NCI-H2107 treated with DMSO at 0.1 percent for 48 hours (cell line): ENCODE data around the gene OR52B2.
"Not testable (repeated sequence)": the region's sequence is repeated elsewhere in the genome, so short reads cannot be mapped to it uniquely, and the experiment has no call there.

Source experiments
- DNase-seq: peaks from one replicate; lab custom pipeline; 2025; ENCODE audit not compliant: unreplicated experiment; lab: John Stamatoyannopoulos, UW

The OR52B2 gene

DNA sequence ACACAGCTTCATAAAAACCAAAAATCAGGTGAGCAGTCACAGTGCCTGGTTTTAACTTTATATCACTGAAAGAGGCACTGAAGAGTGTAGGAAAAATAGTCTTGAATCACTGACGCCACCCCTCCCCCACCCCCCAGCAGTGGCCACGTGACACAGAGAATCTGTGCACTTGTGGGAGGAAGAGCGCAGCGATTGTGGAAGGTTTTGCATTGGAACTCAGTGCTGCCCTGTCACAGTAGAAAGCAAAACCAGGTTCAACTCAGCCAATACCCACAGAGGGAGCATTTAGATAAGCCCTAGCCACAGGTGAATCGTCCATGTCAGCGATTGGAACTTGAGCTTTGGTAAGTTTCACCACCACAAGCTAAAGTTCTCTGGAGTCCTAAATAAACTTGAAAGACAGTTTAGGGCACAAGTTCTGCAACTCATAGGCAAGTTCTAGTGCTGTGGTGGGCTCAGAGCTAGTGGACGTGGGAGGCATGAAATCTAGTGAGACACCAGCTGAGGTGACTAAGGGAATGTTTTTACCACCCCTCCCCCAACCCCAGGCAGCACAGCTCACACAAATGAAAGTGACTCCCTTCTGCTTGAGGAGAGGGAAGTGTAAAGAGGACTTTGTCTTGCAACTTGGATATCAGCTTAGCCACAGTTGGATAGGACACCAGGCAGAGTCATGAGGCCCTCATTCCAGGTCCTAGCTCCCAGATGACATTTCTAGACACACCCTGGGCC is 13.3 kb downstream of the OR52B2 start:
- no peak for DNase-seq

DNA sequence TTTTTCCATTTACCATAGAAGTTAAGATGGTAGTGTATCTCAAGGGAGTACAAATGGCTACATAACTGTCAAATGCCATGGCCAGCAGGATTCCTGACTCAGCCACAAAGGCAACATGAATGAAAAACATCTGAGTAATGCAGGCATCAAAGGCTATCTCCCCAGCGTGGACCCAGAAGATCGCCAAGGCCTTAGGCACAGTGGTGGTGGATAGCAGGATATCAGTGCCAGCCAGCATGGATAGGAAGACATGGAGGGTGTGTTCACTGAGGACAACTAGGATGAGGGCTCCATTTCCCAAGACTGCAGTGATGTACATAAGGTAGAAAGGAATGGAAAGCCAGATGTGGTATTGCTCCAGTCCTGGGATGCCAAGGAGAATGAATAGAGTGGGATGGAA is 18.0 kb downstream of the OR52B2 start:
- no peak for DNase-seq

DNA sequence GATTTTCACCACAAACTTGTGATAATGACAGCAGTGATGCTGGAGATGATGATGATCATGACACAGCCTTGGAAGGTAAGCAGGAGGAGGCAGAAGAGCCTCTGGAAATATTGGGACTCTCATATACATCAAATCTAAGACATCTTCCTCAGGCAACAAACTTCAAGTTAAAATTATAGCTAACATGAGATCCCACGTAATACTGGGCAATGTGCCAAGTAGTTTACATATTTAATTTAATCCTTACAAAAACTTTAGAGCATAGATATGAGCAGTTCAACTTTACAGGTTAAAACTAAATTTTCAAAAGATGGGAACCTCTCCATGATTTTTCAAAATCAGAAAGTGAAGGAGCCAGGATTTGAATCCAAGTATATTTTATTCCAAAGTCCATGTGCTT is 19.0 kb downstream of the OR52B2 start:
- no peak for DNase-seq

DNA sequence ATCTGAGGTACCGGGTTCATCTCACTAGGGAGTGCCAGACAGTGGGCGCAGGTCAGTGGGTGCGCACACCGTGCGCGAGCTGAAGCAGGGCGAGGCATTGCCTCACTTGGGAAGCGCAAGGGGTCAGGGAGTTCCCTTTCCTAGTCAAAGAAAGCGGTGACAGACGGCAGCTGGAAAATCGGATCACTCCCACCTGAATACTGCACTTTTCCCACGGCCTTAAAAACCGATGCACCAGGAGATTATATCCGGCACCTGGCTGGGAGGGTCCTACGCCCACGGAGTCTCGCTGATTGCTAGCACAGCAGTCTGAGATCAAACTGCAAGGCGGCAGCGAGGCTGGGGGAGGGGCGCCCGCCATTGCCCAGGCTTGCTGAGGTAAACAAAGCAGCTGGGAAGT is 26.4 kb downstream of the OR52B2 start:
- DNase-seq, result not testable (repeated sequence)

DNA sequence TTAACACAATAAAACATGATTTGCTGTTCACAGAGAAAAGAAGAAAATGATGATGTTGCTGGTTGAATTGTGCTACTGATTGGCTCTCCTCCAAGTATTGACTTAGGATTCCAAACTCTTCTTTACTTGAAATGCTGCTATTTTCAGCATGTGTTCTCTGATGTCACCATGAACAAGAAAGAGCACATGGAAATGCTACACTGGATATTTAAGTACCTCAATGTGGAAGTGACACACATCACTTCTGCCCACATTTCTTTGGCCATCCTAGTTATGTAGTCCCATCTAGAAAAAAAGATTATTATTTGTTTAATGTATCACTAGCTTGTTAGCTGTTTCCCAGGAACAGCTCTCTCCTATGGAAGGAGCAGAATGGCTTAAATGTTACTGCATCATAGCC is 27.2 kb downstream of the OR52B2 start:
- DNase-seq, result no peak

DNA sequence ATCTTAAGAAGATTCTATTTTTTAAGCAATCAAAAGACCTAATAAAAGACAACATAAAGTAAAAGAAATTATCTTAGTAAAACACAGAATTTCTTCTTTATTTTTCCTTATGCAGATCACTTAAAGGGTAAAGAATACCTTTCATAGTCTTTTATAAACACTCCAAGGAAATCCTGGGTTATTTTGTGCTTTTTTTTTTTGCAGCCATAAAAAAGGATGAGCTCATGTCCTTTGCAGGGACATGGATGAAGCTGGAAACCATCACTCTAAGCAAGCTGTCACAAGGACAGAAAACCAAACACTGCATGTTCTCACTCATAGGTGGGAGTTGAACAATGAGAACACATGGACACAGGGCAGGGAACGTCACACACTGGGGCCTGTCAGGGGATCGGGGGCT is 34.2 kb downstream of the OR52B2 start:
- DNase-seq, result not testable (repeated sequence)

DNA sequence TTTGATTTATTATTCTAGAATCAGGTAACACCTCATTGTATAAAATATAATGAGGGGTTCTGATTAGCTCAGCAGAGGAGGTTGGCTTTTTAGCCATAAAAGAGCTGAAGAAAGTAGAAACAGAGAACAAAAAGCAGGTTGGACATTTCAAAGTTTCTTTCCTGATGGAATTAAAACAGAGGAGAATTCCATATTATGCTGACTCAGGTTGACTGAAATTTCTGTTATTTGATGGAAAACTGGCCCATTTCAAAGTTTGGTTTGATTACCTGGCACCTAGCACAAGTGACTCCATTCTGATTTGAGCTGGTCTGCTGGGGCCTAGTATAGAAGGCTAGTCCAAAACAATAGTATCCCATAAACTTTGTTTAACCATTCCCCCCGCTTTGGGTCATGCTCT is 37.7 kb downstream of the OR52B2 start:
- DNase-seq, result no peak

DNA sequence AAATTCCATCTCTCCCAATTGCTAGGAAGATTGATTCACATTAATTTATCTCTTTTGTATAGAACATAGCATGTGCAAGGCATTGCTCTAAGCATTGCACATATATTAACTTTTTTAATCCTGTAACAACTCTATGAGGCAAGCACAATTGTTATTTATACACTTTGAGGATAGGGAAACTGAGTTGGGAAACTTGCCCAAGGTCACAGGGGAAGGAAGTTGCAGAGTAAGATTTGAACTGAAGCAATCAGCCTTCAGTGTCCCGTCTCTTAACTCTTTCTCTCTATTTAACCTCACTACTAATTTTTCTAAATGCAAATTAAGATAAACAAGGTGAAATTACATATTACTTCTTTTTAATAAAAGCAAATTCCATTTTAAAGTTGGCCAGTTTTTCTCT is 40.5 kb downstream of the OR52B2 start:
- no peak for DNase-seq

DNA sequence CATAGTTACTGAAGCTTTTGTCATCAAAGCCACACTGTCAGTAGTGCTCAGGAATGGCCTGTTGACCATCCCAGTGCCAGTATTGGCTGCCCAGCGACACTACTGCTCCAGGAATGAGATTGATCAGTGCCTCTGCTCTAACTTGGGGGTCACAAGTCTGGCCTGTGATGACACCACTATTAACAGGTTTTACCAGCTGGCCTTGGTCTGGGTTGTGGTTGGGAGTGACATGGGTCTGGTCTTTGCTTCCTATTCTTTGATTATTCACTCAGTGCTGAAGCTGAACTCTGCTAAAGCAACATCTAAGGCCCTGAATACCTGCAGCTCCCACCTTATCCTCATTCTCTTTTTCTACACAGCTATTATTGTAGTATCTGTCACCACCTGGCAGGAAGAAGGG is 41.1 kb downstream of the OR52B2 start:
- DNase-seq, result no peak

DNA sequence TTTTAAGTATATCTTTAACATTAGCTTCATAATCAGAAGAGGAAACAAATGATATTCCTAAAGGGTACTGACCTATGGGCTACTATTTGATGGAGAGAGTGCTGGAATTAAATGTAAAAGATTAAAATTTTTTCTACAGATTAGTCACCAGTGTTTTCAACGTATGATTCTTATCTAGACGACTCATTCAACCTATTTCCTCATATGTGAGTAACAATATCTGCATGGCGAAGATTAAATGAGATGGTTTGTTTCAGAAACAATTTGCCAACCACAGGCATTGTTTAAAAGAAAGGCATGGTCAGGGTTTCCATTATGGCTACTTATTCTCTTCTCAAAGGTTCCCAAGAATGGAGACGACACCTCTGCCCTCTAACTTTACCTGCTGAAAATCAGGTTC is 42.2 kb downstream of the OR52B2 start:
- DNase-seq, result no peak

DNA sequence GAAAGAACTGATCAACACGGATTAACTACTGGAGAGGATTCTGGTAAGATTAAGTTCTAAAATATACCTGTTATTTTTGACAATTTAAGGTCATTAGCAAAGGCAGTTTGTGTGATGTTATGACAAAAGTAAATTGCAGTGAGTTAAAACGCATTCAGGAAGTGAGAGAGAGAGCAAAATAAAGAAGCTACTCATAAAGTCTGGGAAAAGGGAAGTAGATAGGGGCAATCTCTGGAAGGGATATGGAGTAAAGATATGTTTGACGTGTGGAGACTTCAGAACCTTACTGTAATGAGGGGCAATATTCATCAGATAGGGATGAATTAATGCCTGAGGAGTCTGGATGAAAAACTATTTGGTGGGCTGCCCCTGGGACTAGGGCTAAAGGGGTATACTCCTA is 45.9 kb downstream of the OR52B2 start:
- no peak for DNase-seq
